Endothelial cell of umbilical vein (primary cell): ENCODE results near the gene FAM20A. TPM values are rescaled to one million over a fixed set of nuclear protein-coding genes. Genes with fewer than 3 reads are reported as not detected.

Source experiments
- BruUV-seq: library from RNA; stranded (reverse); fragments of 400-500 nt; replicated peaks from 2 replicates; lab custom pipeline; 2021; lab: Mats Ljungman, UMichigan
- CTCF ChIA-PET: fragments of 300-600, 350-600 bp; sonication (Branson Sonifier 250); formaldehyde crosslinking; loops from one replicate; lab custom pipeline; 2021; ENCODE audit warnings: antibody characterized with exemption, inconsistent platforms; lab: Charles Lee
- POLR2A ChIA-PET: fragments of 300-600, 350-600 bp; sonication (Branson Sonifier 250); formaldehyde crosslinking; loops from one replicate; lab custom pipeline; 2021; ENCODE audit warnings: antibody characterized with exemption, inconsistent platforms; lab: Charles Lee
- DNase-seq: peaks from one replicate; pipeline ENCODE4 v3.0.0-alpha.2; 2011; ENCODE audit warnings: low read depth, low spot score
- FAIRE-seq: peaks from 2 replicates; lab custom pipeline; 2011; peaks lifted over from hg19 to GRCh38; lab: Jason Lieb, UNC
- H2AFZ ChIP-seq: 2 replicates; pipeline ENCODE4 v1.6.0; 2012; ENCODE audit warnings: low read depth, low read length, control low read depth, inconsistent platforms
- H3K27ac ChIP-seq: 2 replicates; pipeline ENCODE4 v1.5.1; 2011; ENCODE audit warnings: low read depth, mild to moderate bottlenecking, control low read depth, low read length, moderate library complexity; ENCODE audit not compliant: insufficient read depth
- H3K27me3 ChIP-seq, 2 experiments: 2 replicates each; pipeline versions ENCODE4 v1.6.0 to v1.6.1; 2011; ENCODE audit warnings: low read length in 2 of 2, mixed read lengths in 1 of 2; ENCODE audit not compliant: control insufficient read depth in 2 of 2, insufficient read depth in 2 of 2
- H3K36me3 ChIP-seq, 2 experiments: 2 replicates in 1 of 2; 3 replicates in 1 of 2; pipeline ENCODE4 v1.5.1; 2011; ENCODE audit warnings: low read length in 2 of 2, mild to moderate bottlenecking in 1 of 2, moderate library complexity in 1 of 2; ENCODE audit not compliant: control insufficient read depth in 2 of 2, insufficient read depth in 2 of 2; ENCODE audit errors: extremely low read depth in 1 of 2
- H3K4me1 ChIP-seq: 3 replicates; pipeline ENCODE4 v1.5.1; 2011; ENCODE audit warnings: mild to moderate bottlenecking, low read length; ENCODE audit not compliant: control insufficient read depth, insufficient read depth; ENCODE audit errors: extremely low read depth
- H3K4me2 ChIP-seq: 2 replicates; pipeline ENCODE4 v1.6.1; 2011; ENCODE audit warnings: low read length, control low read depth, mixed read lengths; ENCODE audit not compliant: insufficient read depth
- H3K4me3 ChIP-seq, 3 experiments: fragments of 200-600 bp in 1 of 3; sonication (generic), shearing (Covaris generic) in 1 of 3; replicated peaks in 1 of 3; 2 replicates each; pipeline ENCODE4 v1.5.1; 2011 to 2016; ENCODE audit warnings: control low read depth in 3 of 3, low read length in 3 of 3, mild to moderate bottlenecking in 2 of 3, inconsistent platforms in 1 of 3, low read depth in 1 of 3, moderate library complexity in 1 of 3; ENCODE audit not compliant: insufficient read depth in 1 of 3
- H3K79me2 ChIP-seq: 2 replicates; pipeline ENCODE4 v1.6.0; 2012; ENCODE audit warnings: low read length, inconsistent platforms; ENCODE audit not compliant: control insufficient read depth, insufficient read depth
- H3K9ac ChIP-seq: replicated peaks from 2 replicates; pipeline ENCODE3; 2011; ENCODE audit warnings: low read length, control low read depth; ENCODE audit not compliant: insufficient read depth; ENCODE audit errors: extremely low read depth
- H3K9me1 ChIP-seq: replicated peaks from 3 replicates; pipeline ENCODE4 v1.6.0; 2011; ENCODE audit warnings: mild to moderate bottlenecking, low read length; ENCODE audit not compliant: control insufficient read depth, insufficient read depth; ENCODE audit errors: extremely low read depth
- H3K9me3 ChIP-seq: replicated peaks from 2 replicates; pipeline ENCODE4 v1.5.1; 2012; ENCODE audit warnings: low read length, inconsistent platforms; ENCODE audit not compliant: control insufficient read depth, insufficient read depth
- H4K20me1 ChIP-seq: replicated peaks from 2 replicates; pipeline ENCODE3; 2011; ENCODE audit warnings: mild to moderate bottlenecking, low read length; ENCODE audit not compliant: control insufficient read depth, insufficient read depth; ENCODE audit errors: extremely low read depth
- EZH2 ChIP-seq: IDR thresholded peaks from 2 replicates; pipeline ENCODE4 v1.6.1; 2012; ENCODE audit warnings: borderline replicate concordance, low read depth, mild to moderate bottlenecking, moderate library complexity, low read length, inconsistent platforms; ENCODE audit not compliant: severe bottlenecking
- FOS ChIP-seq: IDR thresholded peaks from 2 replicates; pipeline ENCODE4 v1.6.1; 2011; ENCODE audit warnings: mild to moderate bottlenecking, low read length, moderate library complexity, borderline replicate concordance; ENCODE audit not compliant: insufficient read depth
- GATA2 ChIP-seq: IDR thresholded peaks from 2 replicates; pipeline ENCODE4 v1.7.0; 2011; ENCODE audit warnings: low read depth, mild to moderate bottlenecking, moderate library complexity, mixed read lengths, low read length; ENCODE audit not compliant: insufficient read length, insufficient read depth
- JUN ChIP-seq: IDR thresholded peaks from 2 replicates; pipeline ENCODE4 v1.6.1; 2011; ENCODE audit warnings: borderline replicate concordance, low read depth; ENCODE audit not compliant: insufficient read length, insufficient read depth
- MYC ChIP-seq: IDR thresholded peaks from one replicate; pipeline ENCODE4 v1.6.1; 2011; ENCODE audit warnings: mild to moderate bottlenecking, low read depth, low read length
- POLR2A ChIP-seq: IDR thresholded peaks from 2 replicates; pipeline ENCODE4 v1.6.1; 2012; ENCODE audit warnings: low read depth, mild to moderate bottlenecking, control low read depth, low read length
- POLR2AphosphoS5 ChIP-seq: IDR thresholded peaks from 2 replicates; pipeline ENCODE4 v1.6.1; 2012; ENCODE audit warnings: low read depth, mild to moderate bottlenecking, control low read depth, low read length, moderate library complexity; ENCODE audit not compliant: insufficient read depth
- dilution Hi-C: fragments of 300-500 bp; cut with MboI; formaldehyde crosslinking; loops from one replicate; pipeline ENCODE4 v1.15.0; 2019; ENCODE audit warnings: low sequenced_read_pairs; ENCODE audit not compliant: extremely low pct_ligation_motif_present
- intact Hi-C: fragments of 100-400 bp; cut with micrococcal nuclease; formaldehyde crosslinking; loops from one replicate; pipeline ENCODE4 v1.10.0; 2022
- polyA plus RNA-seq, 4 experiments: library from polyadenylated mRNA; depleted of rRNA in 3 of 4; stranded (reverse) in 3 of 4; unstranded in 1 of 4; fragments of >200 nt; gene quantifications; 2 replicates each; pipeline versions ENCODE4 v1.2.1 to v1.2.3, GENCODE V29; 2011 to 2012; ENCODE audit warnings: missing spikeins in 1 of 4
- total RNA-seq: library from RNA; stranded (reverse); gene quantifications from 2 replicates; pipeline ENCODE4 v1.2.3, GENCODE V29; 2021
- TF ChIP-seq, protein P1 (sequence below), 2 donors: IDR thresholded peaks; 1 replicate in 1 of 2; 2 replicates in 1 of 2; pipeline ENCODE4 v1.5.1; 2011; ENCODE audit warnings: low read length in 2 of 2, mild to moderate bottlenecking in 2 of 2, moderate library complexity in 2 of 2, control low read depth in 1 of 2, inconsistent platforms in 1 of 2, low read depth in 1 of 2; ENCODE audit not compliant: insufficient read depth in 1 of 2; ENCODE audit errors: extremely low read depth in 1 of 2
- TF ChIP-seq, protein P2 (sequence below): IDR thresholded peaks from 2 replicates; pipeline ENCODE4 v1.6.1; 2011; ENCODE audit not compliant: insufficient read depth, insufficient read length

FAM20A gene
- total and polyA plus RNA-seq, 2 donors (not counting 3 experiments of a cell fraction or from before 2014, with no cell fraction given) = not detected

DNA sequence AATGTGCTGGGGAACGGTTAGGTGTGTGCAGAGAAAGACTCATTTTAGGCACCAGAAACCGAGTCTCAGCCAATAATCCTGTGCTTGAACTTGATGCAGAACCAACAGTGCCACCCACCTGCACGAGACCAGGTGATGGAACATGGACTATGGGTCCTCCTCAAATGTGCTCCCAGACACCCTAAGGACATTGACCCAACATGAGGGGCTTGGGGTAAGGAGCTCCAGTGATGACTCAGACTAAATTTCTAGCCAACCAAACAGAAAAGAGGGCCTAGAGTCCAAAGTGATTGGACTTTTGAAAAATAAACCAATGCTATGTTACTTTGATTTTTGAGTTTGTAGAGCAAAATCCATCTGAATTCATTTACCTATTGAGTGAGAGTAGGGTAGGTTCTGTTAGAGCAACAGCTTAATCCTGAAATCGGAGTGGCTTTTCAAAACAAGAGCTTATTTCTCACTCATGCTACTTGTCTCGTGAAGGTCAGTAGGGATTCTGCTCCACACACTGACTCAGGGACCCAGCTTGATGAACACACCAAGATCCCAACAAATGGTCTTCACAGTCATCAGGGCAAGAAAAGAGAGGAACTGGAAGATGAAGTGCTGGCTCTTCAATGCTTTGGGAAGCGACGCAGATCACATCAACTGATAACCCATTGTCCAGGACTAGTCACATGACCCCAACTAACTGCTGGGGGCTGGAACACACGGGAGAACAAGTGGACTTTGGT, 21.8 kb downstream of the FAM20A start:
- H3K36me3 ChIP-seq = no peaks in the 10 kb centered on the region
- H3K27me3 ChIP-seq = peaks cover 4 to 8% of the 10 kb centered on the region in 2 experiments
- H2AFZ ChIP-seq = no peak overlapping the region
- POLR2A ChIA-PET = no interaction called here
- H3K4me1 ChIP-seq = no peaks in the 10 kb centered on the region
- no peaks in the 10 kb centered on the region for H3K9me1 ChIP-seq
- FAIRE-seq (no peak), DNase-seq (no peak)
- H4K20me1 ChIP-seq = no peaks in the 10 kb centered on the region
- H3K4me3 ChIP-seq = no peak overlapping the region
- CTCF ChIA-PET = interaction anchor here (1.0 kb wide), 1 partner anchor 8 kb away, joined by 3 read pairs; no protein-coding TSS in a partner anchor
- TF ChIP-seq POLR2A (no peak), JUN (no peak)
- TF ChIP-seq, protein P1, sequence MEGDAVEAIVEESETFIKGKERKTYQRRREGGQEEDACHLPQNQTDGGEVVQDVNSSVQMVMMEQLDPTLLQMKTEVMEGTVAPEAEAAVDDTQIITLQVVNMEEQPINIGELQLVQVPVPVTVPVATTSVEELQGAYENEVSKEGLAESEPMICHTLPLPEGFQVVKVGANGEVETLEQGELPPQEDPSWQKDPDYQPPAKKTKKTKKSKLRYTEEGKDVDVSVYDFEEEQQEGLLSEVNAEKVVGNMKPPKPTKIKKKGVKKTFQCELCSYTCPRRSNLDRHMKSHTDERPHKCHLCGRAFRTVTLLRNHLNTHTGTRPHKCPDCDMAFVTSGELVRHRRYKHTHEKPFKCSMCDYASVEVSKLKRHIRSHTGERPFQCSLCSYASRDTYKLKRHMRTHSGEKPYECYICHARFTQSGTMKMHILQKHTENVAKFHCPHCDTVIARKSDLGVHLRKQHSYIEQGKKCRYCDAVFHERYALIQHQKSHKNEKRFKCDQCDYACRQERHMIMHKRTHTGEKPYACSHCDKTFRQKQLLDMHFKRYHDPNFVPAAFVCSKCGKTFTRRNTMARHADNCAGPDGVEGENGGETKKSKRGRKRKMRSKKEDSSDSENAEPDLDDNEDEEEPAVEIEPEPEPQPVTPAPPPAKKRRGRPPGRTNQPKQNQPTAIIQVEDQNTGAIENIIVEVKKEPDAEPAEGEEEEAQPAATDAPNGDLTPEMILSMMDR (IDR thresholded peaks at IDR 0.05; ENCODE audit: extremely low read depth in 1 of 2, insufficient read depth in 1 of 2, low read depth in 1 of 2, low read length in 2 of 2) = no peak
- no peak overlapping the region for H3K4me2 ChIP-seq
- H3K9ac ChIP-seq = no peak overlapping the region
- H3K9me3 ChIP-seq = no peaks in the 10 kb centered on the region
- dilution Hi-C loops = no loop called here
- no peak overlapping the region for H3K27ac ChIP-seq
- no TSS peak for BruUV-seq
- intact Hi-C loops = no loop called here
- H3K79me2 ChIP-seq = no peaks in the 10 kb centered on the region

DNA sequence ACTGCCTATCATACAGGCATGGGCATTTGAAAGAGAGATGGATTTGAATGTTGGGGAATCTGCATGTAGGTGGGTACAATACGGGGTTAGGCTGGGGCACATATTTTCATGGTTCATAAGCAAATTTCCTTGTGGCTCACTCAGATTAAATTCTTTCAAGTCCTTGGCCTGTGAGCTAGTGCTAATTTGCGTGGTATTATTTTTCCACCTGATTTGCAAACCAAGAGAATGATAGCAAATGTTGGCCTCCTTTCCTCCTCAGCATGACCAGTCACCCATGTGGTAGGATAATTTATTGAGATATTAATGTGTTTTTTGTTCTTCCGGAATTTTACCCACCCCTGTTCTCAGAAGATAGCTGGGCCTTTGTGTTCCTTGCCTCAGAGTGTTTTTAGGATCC, 22.9 kb downstream of the FAM20A start:
- DNase-seq (no peak), FAIRE-seq (no peak)
- no peak overlapping the region for H3K9ac ChIP-seq
- no peak overlapping the region for H3K4me3 ChIP-seq
- no peak overlapping the region for H2AFZ ChIP-seq
- H3K9me1 ChIP-seq = no peaks in the 10 kb centered on the region
- H3K27ac ChIP-seq = no peak overlapping the region
- BruUV-seq = no TSS peak
- H4K20me1 ChIP-seq = no peaks in the 10 kb centered on the region
- ChIA-PET POLR2A (no interaction called here), CTCF (no interaction called here)
- H3K4me2 ChIP-seq = no peak overlapping the region
- no peak for TF ChIP-seq GATA2
- no peak for TF ChIP-seq POLR2A
- no peak for TF ChIP-seq EZH2
- no peak for TF ChIP-seq POLR2AphosphoS5
- TF ChIP-seq, protein P2, sequence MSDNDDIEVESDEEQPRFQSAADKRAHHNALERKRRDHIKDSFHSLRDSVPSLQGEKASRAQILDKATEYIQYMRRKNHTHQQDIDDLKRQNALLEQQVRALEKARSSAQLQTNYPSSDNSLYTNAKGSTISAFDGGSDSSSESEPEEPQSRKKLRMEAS = no peak
- TF ChIP-seq MYC = no peak
- no peak for TF ChIP-seq JUN
- no peak for TF ChIP-seq FOS
- TF ChIP-seq, protein P1 (IDR thresholded peaks at IDR 0.05; ENCODE audit: extremely low read depth in 1 of 2, insufficient read depth in 1 of 2, low read depth in 1 of 2, low read length in 2 of 2) = no peak
- intact Hi-C loops = no loop called here
- no peaks in the 10 kb centered on the region for H3K79me2 ChIP-seq
- no peaks in the 10 kb centered on the region for H3K4me1 ChIP-seq
- H3K9me3 ChIP-seq = no peaks in the 10 kb centered on the region
- dilution Hi-C loops = no loop called here
- H3K27me3 ChIP-seq = peaks cover 4 to 8% of the 10 kb centered on the region in 2 experiments
- H3K36me3 ChIP-seq = no peaks in the 10 kb centered on the region
